CD14-positive monocyte (primary cell): ENCODE measurements around the gene NCOA7. TPM values are rescaled to one million over a fixed set of nuclear protein-coding genes. Genes with fewer than 3 reads are reported as not detected.

Experiments used
- DNase-seq, 3 donors: peaks; one replicate each; pipeline ENCODE4 v3.0.0-alpha.2; 2011 to 2022
- H2AFZ ChIP-seq: 2 replicates; pipeline ENCODE4 v1.6.0; 2012; ENCODE audit warnings: mild to moderate bottlenecking, low read depth, low read length, inconsistent platforms; ENCODE audit not compliant: insufficient read depth, poor library complexity, severe bottlenecking
- H3K27ac ChIP-seq, 2 donors: 1 replicate in 1 of 2; 2 replicates in 1 of 2; pipeline ENCODE4 v1.5.1; 2012 to 2013; ENCODE audit warnings: low read length in 2 of 2, control low read depth in 1 of 2, inconsistent platforms in 1 of 2, low read depth in 1 of 2, mild to moderate bottlenecking in 1 of 2
- H3K27me3 ChIP-seq, 2 donors: one replicate each; pipeline versions ENCODE4 v1.6.0 to v1.6.1; 2011 to 2013; ENCODE audit warnings: low read length in 2 of 2; ENCODE audit not compliant: control insufficient read depth in 2 of 2, insufficient read depth in 2 of 2
- H3K36me3 ChIP-seq, 2 donors: replicated peaks in 1 of 2; 1 replicate in 1 of 2; 2 replicates in 1 of 2; pipeline versions ENCODE4 v1.5.1 to v1.6.1; 2012 to 2013; ENCODE audit warnings: low read length in 2 of 2, control low read depth in 1 of 2, inconsistent platforms in 1 of 2, mild to moderate bottlenecking in 1 of 2; ENCODE audit not compliant: insufficient read depth in 2 of 2, control insufficient read depth in 1 of 2
- H3K4me1 ChIP-seq, 2 donors: 1 replicate in 1 of 2; 2 replicates in 1 of 2; pipeline versions ENCODE4 v1.5.1 to v1.6.1; 2012 to 2013; ENCODE audit warnings: low read length in 2 of 2, control low read depth in 1 of 2, inconsistent platforms in 1 of 2, mild to moderate bottlenecking in 1 of 2, moderate library complexity in 1 of 2; ENCODE audit not compliant: insufficient read depth in 2 of 2, control insufficient read depth in 1 of 2
- H3K4me2 ChIP-seq: replicated peaks from 2 replicates; pipeline ENCODE3; 2012; ENCODE audit warnings: low read length, moderate library complexity, mild to moderate bottlenecking; ENCODE audit not compliant: poor library complexity, severe bottlenecking; ENCODE audit errors: extremely low read depth
- H3K4me3 ChIP-seq, 3 experiments: fragments of 200-600 bp in 1 of 3; sonication (generic) in 1 of 3; replicated peaks in 1 of 3; 1 replicate in 2 of 3; 2 replicates in 1 of 3; pipeline ENCODE4 v1.5.1; 2011 to 2013; ENCODE audit warnings: low read length in 3 of 3, mild to moderate bottlenecking in 3 of 3, control low read depth in 2 of 3, low read depth in 2 of 3, inconsistent platforms in 1 of 3, moderate library complexity in 1 of 3
- H3K79me2 ChIP-seq: 2 replicates; pipeline ENCODE4 v1.6.0; 2012; ENCODE audit warnings: mild to moderate bottlenecking, control low read depth, inconsistent platforms, low read length, moderate library complexity; ENCODE audit not compliant: insufficient read depth
- H3K9ac ChIP-seq: 2 replicates; pipeline ENCODE4 v1.6.0; 2017; ENCODE audit warnings: low read length, mild to moderate bottlenecking; ENCODE audit not compliant: insufficient read depth, poor library complexity, severe bottlenecking
- H3K9me3 ChIP-seq, 2 donors: replicated peaks in 1 of 2; 1 replicate in 1 of 2; 2 replicates in 1 of 2; pipeline versions ENCODE4 v1.5.1 to v1.6.1; 2012 to 2013; ENCODE audit warnings: low read length in 2 of 2, control low read depth in 1 of 2; ENCODE audit not compliant: control insufficient read depth in 1 of 2, insufficient read depth in 1 of 2
- H4K20me1 ChIP-seq: 2 replicates; pipeline ENCODE4 v1.6.0; 2012; ENCODE audit warnings: mild to moderate bottlenecking, low read length, control low read depth, moderate library complexity; ENCODE audit not compliant: insufficient read depth
- H3K27ac Mint-ChIP-seq, 7 donors: one replicate each; pipeline ENCODE4 v1.8.0; 2020; ENCODE audit warnings: mild to moderate bottlenecking in 7 of 7, mixed read lengths in 7 of 7, moderate library complexity in 6 of 7, inconsistent platforms in 2 of 7
- H3K27me3 Mint-ChIP-seq, 3 donors: one replicate each; pipeline ENCODE4 v1.8.0; 2021 to 2022; ENCODE audit warnings: low read depth in 3 of 3, mild to moderate bottlenecking in 3 of 3, mixed read lengths in 3 of 3, moderate library complexity in 3 of 3, inconsistent platforms in 1 of 3
- H3K36me3 Mint-ChIP-seq, 2 donors: one replicate each; pipeline ENCODE4 v1.8.0; 2020; ENCODE audit warnings: mixed read lengths in 2 of 2, inconsistent platforms in 1 of 2, mild to moderate bottlenecking in 1 of 2
- H3K4me1 Mint-ChIP-seq: one replicate; pipeline ENCODE4 v1.8.0; 2020; ENCODE audit warnings: mild to moderate bottlenecking, mixed read lengths
- H3K4me3 Mint-ChIP-seq, 2 donors: one replicate each; pipeline ENCODE4 v1.8.0; 2020; ENCODE audit warnings: mild to moderate bottlenecking in 2 of 2, mixed read lengths in 2 of 2, moderate library complexity in 1 of 2
- H3K9me3 Mint-ChIP-seq, 7 donors: one replicate each; pipeline ENCODE4 v1.8.0; 2020 to 2022; ENCODE audit warnings: mixed read lengths in 7 of 7, mild to moderate bottlenecking in 6 of 7, moderate library complexity in 6 of 7, inconsistent platforms in 2 of 7
- WGBS: methylation state at CpG from one replicate; pipeline ENCODE4 v1.1.5; 2013; ENCODE audit warnings: missing lambda C conversion rate; ENCODE audit not compliant: insufficient coverage; 5-methylcytosine and 5-hydroxymethylcytosine counted together
- intact Hi-C, 2 donors: fragments of 100-400 bp; cut with micrococcal nuclease; formaldehyde crosslinking; loops; one replicate each; pipeline versions ENCODE4 v1.15.0 to v1.15.1; 2023
- polyA plus RNA-seq, 3 donors: library from polyadenylated mRNA; depleted of rRNA in 1 of 3; unstranded in 2 of 3; stranded (reverse) in 1 of 3; fragments of 300-500 nt in 2 of 3; fragments of >200 nt in 1 of 3; fragmentation: Illumina TruSeq in 2 of 3; gene quantifications; 1 replicate in 2 of 3; 2 replicates in 1 of 3; pipeline ENCODE4 v1.2.3, GENCODE V29; 2012 to 2021
- TF ChIP-seq, protein P1 (sequence below): fragments of 200-600 bp; IDR thresholded peaks from one replicate; pipeline ENCODE4 v1.8.0; 2022; ENCODE audit warnings: antibody characterized with exemption, mild to moderate bottlenecking

Gene NCOA7
- polyA plus RNA-seq, 3 donors: 8.3 to 21.9 (median 11.2) TPM

- Histone ChIP-seq H4K20me1 (no peaks in the 10 kb centered on the region), H3K4me2 (no peak overlapping the region), H2AFZ (no peak overlapping the region), H3K4me3 (no peak overlapping the region), H3K27me3 (no peaks in the 10 kb centered on the region), H3K79me2 (no peaks in the 10 kb centered on the region), H3K4me1 (peaks cover 6 to 7% of the 10 kb centered on the region in 2 donors), H3K36me3 (peaks cover 0 to 5% of the 10 kb centered on the region in 2 donors), H3K9ac (no peak overlapping the region), H3K9me3 (no peaks in the 10 kb centered on the region), H3K27ac (no peak overlapping the region)
- intact Hi-C loops: no loop called here
- TF ChIP-seq, protein P1, sequence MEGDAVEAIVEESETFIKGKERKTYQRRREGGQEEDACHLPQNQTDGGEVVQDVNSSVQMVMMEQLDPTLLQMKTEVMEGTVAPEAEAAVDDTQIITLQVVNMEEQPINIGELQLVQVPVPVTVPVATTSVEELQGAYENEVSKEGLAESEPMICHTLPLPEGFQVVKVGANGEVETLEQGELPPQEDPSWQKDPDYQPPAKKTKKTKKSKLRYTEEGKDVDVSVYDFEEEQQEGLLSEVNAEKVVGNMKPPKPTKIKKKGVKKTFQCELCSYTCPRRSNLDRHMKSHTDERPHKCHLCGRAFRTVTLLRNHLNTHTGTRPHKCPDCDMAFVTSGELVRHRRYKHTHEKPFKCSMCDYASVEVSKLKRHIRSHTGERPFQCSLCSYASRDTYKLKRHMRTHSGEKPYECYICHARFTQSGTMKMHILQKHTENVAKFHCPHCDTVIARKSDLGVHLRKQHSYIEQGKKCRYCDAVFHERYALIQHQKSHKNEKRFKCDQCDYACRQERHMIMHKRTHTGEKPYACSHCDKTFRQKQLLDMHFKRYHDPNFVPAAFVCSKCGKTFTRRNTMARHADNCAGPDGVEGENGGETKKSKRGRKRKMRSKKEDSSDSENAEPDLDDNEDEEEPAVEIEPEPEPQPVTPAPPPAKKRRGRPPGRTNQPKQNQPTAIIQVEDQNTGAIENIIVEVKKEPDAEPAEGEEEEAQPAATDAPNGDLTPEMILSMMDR: no peak
- WGBS: no CpG with 5 or more reads among the region's 1 CpG
- Mint-ChIP-seq H3K4me1 (peaks cover 10% of the 10 kb centered on the region), H3K4me3 (no peak overlapping the region), H3K9me3 (peaks cover 0 to 6% (median 0%) of the 10 kb centered on the region in 7 donors), H3K27me3 (no peaks in the 10 kb centered on the region), H3K36me3 (peaks cover 15% of the 10 kb centered on the region in 2 donors), H3K27ac (peak overlapping the region in 4 of 7 donors; percentile 19 to 57 (median 43))
- DNase-seq: no peak
Measured at GRCh38 chr6:125853168-125853567, 62.4 kb downstream of the NCOA7 start.

DNA sequence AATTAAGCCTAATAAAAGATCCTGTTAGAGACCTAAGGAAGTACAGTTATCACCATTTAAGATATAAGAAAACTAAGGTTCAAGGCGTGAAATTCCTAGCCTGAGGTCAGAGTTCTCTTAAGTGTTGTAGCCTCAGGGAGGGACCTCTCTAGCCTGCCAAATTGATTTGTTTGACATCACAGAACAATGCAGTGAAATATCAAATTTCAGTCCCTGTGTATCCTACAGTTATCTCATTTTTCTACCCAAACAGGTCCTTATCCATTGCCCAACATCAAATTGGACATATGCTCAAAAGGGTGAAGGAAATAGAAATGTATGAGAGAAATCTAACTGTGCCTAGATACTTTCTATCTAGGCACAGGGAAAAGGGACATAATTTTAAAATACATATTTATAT is 63.0 kb downstream of the NCOA7 start:
- no peak for DNase-seq
- Mint-ChIP-seq H3K27ac (no peak overlapping the region), H3K36me3 (peaks cover 15% of the 10 kb centered on the region in 2 donors), H3K4me1 (peaks cover 12% of the 10 kb centered on the region), H3K9me3 (peaks cover 0 to 6% (median 0%) of the 10 kb centered on the region in 7 donors), H3K27me3 (no peaks in the 10 kb centered on the region), H3K4me3 (no peak overlapping the region)
- TF ChIP-seq, protein P1: no peak
- no peak overlapping the region for H2AFZ ChIP-seq
- WGBS: no CpG with 5 or more reads among the region's 1 CpG
- H3K4me2 ChIP-seq: no peak overlapping the region
- peaks cover 6 to 7% of the 10 kb centered on the region in 2 donors for H3K4me1 ChIP-seq
- H3K4me3 ChIP-seq: no peak overlapping the region
- H3K36me3 ChIP-seq: peaks cover 0 to 5% of the 10 kb centered on the region in 2 donors
- intact Hi-C loops: no loop called here
- no peaks in the 10 kb centered on the region for H3K79me2 ChIP-seq
- H3K9ac ChIP-seq: no peak overlapping the region
- no peak overlapping the region for H3K27ac ChIP-seq
- no peaks in the 10 kb centered on the region for H4K20me1 ChIP-seq
- H3K9me3 ChIP-seq: no peaks in the 10 kb centered on the region
- no peaks in the 10 kb centered on the region for H3K27me3 ChIP-seq
